ENCODE measurements around the gene TCP11L2.
"Not testable (repeated sequence)": the region's sequence is repeated elsewhere in the genome, so short reads cannot be mapped to it uniquely, and the experiment has no call there.

The TCP11L2 gene

DNA sequence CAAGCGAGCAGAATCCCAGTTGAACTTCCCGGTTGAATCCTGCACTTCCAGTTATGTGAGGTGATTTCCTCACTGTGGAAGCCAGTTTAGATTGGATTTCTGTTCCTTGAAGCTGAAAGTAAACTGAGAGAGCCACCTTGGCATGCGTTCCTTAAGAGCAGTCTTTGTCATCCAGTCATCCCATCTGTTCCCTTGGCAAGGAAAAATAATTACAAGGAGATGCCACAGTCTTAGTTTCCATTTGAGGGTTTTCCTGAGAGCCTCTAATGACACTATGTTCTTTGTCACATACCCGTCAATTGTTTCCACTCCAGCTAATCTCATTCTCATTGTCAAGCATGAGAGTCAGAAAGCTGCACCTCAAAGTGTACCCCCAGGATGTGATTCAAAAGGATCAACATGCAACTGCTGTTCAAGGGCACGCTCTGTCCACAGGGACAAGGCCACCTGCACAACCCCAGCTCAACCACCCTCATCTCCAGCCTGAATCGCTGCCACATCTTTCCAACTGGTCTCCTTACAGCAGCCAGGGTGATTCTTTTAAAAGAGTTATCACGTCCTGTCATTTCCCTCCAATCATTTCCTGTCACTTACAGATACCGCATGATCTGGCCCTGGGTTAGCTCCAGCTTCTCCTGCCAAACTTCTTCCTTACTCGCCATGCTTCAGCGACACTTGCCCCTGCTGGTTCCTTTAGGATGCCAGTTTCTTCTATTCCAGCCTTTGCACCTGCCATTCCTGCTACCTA, 18.0 kb upstream of the TCP11L2 start:
- DNase-seq (ENCODE audit: low read depth in 2 of 2), result no peak

DNA sequence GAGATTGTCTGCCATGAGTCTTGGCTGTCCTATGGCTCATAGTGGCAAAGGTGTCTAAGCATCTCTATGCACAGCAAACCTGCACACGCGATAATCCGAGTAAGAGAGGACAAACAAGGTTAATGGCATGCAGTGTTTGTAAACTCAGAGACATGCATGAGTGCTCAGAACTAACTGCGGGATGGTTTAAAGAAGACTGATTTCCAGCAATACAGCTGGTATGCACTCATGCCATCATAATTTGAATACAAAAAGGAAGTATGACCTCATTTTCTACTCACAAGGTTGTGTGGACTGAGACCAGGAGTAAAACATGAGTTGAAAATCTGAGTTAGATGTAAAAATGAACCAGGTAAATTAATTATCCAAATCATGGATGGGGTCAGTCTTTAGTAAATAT, 16.6 kb upstream of the TCP11L2 start:
- DNase-seq (ENCODE audit: low read depth in 2 of 2), result no peak

DNA sequence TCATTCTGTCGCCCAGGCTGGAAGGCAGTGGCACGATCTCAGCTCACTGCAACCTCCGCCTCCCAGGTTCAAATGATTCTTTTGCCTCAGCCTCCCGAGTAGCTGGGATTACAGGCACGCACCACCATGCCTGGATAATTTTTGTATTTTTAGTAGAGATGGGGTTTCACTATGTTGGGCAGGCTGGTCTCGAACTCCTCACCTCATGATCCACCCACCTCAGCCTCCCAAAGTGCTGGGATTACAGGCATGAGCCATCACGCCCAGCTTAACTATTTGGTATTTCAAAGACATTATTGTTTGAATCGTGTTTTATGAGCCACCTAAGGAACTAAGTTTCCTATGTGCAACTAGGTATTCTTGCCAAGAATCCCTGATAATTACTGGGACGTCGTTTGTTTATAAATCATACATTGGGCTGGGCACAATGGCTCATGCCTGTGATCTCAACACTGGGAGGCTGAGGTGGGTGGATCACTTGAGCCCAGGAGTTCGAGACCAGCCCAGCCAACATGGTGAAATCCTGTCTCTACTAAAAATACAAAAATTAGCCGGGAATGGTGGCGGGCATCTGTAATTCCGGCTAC, 15.9 kb upstream of the TCP11L2 start:
- DNase-seq (ENCODE audit: low read depth in 2 of 2), result not testable (repeated sequence)

DNA sequence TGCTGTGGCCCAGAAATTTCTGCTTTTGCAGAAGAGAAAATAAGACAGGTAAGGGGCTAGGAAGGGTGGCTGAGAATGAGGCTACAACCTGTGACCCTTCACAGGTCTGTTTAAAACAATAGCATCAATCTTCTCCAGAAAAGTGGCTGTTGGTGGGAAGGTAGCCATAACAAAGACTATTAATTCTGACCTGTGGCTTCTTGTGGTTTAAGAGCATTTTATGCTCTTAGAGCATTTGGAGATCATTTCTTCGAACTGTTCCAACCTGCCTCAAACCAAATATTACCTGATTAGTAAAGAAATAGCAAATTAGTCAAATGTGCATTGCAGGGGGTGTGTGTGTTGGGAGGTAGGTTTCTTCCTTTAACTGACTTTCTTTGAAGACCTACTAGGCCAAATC, 15.2 kb upstream of the TCP11L2 start:
- DNase-seq (ENCODE audit: low read depth in 2 of 2), result no peak

DNA sequence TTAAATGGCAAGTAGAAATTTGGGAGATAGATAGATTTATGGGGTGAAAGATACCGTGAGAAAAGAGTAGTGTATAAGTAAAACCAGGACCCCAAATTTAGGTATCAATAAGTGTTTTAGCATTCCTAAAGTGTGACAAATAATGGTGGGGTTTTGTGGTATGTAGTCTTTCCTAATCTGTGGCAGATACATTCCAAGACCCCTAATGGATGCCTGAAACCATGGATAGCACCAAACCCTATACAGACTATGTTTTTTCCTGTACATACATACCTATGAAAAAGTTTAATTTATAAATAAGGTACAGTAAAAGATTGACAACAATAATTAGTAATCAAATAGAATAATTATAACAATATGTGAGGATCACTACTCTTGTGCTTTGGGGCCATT, 14.4 kb upstream of the TCP11L2 start:
- no peak for DNase-seq (ENCODE audit: low read depth in 2 of 2)

DNA sequence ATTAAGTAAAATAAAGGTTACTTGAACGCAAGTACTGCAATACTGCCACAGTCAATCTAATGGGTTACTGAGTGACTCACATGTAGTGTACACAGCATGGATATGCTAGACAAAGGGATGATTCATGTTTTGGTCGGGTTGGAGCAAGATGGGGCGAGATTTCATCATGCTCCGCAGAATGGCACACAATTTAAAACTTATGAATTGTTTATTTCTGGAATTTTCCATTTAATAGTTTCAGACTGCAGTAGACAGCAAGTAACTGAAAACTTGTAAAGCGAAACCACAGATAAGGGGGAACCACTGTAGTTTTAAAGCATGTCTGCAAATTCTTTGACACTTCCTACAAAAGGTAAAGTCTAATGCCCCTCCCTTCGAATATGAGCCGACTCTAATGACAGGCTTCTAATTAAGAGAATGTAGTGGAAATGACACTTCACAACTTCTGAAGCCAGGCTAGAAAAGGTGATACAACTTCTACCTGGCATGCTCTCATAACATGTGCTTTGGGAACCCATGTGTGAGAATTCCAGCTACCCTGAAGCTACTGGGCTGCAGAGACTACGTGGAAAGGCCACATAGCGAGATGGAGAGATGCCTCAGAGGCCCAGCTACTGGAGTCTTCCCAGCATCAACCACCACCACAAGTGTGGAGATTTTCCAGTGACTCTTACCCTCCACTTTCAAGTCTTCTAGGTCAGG, 13.9 kb upstream of the TCP11L2 start:
- DNase-seq (ENCODE audit: low read depth in 2 of 2), result peak in 1 of 2 donors; percentile 18

DNA sequence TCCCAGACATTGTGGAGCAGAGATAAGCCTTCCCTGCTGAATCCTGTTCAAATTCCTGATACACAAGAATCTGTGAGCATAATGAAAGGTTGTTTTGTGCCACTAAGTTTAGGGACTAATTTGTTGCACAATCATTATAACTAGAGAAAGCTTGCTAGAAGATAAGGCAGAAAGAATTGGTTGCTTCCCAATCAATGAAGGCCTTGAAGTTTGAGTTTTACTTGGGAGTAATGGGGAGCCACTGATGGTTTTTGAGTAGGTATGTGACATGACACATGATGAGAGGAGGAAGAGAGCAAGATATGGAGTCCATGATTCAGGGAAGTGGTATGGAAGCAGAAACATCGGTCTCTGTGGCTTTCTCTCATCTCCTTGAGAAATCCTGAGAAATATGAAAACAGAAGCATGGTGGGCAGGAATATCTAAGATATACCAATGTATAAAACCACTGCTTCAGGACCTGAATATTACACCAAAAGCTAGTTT, 13.3 kb upstream of the TCP11L2 start:
- DNase-seq (ENCODE audit: low read depth in 2 of 2), result no peak

DNA sequence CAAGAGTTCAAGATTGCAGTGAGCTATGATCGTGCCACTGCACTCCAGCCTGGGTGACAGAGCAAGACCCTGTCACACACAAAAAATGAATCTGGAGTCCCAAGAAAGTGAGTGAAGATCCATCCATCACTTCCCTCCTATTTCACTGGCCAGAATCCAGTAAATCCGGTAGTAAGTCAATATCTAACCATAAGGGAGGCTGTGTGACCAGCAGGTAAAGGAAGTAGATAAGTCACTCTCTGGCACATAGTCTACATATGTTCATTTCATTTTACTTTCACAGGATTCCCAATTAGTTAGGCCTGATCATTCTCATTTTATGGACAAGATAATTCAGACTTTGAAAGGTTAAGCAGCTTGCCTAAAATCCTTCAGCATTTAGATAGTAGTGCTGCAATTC, 11.9 kb upstream of the TCP11L2 start:
- DNase-seq (ENCODE audit: low read depth in 2 of 2), result no peak

DNA sequence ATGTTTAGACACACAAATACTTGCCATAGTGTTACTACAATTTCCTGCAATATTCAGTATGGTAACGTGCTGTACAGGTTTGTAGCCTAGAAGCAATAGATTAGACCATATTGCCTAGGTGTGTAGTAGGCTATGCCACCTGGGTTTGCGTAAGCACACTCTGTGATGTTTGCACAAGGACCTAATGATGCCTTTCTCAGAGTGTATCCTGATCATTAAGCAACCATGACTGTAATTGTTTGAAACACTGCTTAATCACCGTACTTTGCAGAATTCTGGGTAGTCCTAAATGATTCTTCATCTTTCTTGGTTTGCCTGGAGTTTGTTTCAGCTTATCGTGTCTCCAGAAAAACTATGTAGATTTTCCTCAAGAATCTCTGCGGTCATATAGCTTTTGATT, 11.2 kb upstream of the TCP11L2 start:
- no peak for DNase-seq (ENCODE audit: low read depth in 2 of 2)

DNA sequence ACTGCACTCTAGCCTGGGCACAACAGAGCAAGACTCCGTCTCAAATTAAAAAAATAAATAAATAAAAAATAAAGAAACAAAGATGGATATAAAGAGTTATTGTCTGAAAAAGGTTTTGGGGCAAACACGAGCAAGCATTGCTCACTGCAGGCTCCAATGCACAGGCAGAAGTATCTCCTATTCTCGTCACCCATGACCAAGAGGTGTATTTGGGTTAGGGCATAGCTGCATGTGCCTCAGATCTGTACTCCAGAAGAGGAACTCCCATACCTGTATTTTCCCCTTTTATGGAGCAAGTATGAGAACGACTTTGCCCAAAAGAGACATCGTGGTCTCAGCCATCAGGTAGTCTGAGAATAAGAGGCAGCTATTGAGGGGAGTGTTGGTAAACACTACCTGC, 10.2 kb upstream of the TCP11L2 start:
- DNase-seq (ENCODE audit: low read depth in 2 of 2), result no peak

DNA sequence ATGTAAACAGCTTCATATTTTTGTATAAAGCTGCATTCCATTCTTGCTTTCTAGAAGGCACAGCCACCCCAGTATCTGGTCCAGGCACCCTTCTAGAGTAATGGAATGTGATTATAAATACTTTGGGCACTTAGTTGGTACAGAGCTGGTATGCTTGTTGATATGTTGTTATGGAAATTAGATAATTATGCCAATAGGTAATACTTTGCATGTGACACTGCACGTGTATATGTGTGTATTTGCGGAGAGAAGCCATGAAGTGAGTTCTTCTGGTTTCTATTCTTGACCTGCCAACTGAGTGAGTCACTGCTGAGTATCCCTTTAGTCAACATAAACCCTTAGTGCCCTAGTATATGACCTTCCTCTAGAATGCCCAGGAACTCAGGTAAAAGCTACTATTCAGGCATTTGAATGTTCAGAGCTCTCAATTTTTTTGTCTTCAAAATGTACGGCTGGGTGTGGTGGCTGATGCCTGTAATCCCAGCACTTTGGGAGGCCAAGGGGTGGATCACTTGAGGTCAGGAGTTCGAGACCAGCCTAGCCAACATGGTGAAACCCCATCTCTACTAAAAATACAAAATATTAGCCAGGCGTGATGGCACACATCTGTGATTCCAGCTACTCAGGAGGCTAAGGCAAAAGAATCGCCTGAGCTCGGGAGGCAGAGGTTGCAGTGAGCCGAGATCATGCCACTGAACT, 6.2 kb upstream of the TCP11L2 start:
- DNase-seq (ENCODE audit: low read depth in 2 of 2), result no peak

DNA sequence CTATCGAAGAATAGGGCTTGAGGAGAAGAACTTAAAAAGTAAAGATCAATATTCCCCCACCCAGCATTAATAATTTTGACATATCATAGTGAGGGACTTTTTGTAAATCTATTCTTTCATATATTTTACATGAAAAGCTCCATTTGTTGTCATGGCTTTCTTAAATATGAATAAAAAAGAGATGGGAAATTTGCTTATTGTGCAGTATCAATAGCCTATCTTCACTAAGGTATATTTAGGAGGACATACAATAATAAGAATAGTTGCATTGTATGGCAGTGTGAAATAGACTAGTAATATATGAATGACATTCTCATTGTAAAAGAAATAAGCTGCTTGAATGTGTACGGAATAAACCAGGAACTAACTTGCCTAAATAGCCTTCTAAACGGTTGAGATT, 5.5 kb upstream of the TCP11L2 start:
- no peak for DNase-seq (ENCODE audit: low read depth in 2 of 2)

DNA sequence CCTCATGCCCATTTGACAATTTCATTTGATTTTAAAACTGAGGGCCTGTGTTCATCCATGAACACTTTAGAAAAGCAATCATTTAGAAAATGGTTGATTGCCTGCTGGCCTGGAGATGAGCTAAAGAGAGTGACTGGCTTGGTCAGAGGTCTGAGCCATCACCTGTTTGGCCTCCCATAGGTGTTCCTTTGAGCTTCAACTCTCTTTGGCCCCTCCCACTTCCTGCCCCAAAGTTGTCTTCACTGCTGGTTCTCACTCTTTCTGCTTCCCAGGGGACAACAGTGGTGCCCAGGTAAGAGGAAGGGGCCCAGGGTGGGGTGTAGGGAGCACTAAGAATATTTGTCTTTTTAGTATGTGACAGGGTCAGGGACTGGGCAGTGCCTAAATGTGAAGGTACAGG, 4.9 kb upstream of the TCP11L2 start:
- DNase-seq (ENCODE audit: low read depth in 2 of 2), result no peak

DNA sequence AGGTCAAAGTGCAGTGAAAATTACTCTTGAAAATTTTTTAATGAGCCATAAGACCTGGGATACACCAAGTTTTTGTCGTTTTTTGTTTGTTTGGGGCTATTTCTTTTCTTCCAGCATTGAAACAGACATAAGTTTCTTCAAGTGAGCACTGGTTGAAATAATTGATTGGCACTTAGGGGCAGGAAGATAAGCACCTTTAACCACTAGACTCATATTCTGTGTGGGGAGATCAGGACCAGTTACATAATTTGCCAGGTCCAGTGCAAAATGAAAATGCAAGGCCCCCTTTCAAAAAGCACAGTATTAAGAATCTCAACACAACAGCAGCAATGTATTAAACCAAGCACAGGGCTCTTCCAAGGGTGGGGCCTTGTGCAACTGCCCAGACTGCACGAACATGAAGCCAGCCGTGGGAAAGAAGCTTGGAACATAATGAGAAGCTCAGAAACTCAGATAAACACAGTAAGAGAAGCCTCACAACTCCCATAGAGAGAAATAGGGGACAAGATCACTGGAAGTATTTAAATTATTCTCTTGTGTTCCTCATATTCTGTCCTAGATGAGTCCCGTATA, 3.2 kb upstream of the TCP11L2 start:
- no peak for DNase-seq (ENCODE audit: low read depth in 2 of 2)

DNA sequence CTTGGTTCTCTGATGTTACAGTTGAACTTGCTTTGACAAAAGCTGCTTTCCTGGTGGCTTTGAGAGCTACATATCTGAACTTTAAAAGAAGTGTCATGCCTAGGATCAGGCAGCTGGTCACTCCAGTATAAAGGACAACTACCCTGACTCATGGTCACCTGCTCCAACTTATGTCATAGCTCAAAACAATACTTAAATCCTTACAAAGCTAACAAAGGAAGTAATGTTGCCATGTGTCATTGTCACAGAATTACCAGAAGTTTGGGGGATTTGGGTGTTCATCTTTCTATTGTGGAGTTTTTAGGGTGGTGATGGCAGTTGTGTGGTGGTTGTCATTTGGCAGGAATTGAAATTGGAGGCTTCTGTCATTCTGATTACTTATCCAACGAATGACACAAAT, 1.8 kb upstream of the TCP11L2 start:
- DNase-seq (ENCODE audit: low read depth in 2 of 2), result no peak

DNA sequence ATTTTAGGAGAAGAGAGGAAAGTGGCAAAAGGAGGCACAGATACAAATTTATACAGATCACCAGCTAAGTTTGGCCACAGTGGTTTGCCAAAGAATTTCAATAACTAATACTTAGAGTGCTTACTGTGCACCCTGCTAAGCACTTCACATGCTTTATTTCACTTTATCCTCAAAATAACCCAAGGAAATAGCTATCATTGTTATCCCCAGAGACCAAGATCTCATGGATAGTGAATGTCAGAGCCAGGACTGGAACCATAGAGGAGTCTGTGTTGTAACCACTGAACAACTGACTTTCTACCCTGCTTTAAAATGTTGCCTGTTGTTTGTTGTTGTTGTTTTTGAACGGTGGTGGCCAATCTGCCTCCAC, 1.3 kb upstream of the TCP11L2 start:
- no peak for DNase-seq (ENCODE audit: low read depth in 2 of 2)

DNA sequence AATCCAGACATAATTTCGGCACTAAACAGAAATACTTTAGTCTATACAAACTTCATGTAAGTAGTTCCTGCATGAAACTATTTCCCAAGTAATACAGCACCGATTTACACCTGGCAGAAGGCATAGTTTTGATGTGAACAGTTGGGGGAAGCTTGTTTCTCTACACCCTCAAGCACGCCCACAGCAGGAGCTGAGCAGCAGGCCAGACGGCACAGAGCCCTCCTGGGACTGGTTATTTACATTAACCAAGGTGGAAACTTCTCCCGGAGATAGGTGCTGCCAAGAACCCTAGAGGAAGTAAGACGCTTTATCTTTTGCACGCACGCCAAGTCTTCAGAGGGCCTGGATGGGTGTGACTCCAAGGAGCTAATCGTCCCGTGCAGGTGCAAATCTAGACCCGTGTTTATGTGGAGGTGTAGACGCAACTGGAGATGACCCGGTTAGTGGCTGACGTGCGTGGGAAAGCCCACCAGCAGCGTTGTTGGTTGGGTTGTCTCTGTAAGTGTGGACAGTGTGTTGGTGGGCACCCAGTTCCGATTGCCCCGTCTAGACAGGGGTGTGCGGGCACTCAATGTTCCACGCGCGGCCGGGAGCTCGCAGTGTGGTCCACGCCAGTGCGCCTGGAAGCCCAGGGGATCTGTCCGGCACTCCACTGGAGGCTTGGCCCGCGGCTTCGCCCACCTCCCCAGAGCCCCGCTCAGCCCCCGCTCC, 767 bp upstream of the TCP11L2 start:
- DNase-seq (ENCODE audit: low read depth in 2 of 2), result peak; percentile 15 to 25

DNA sequence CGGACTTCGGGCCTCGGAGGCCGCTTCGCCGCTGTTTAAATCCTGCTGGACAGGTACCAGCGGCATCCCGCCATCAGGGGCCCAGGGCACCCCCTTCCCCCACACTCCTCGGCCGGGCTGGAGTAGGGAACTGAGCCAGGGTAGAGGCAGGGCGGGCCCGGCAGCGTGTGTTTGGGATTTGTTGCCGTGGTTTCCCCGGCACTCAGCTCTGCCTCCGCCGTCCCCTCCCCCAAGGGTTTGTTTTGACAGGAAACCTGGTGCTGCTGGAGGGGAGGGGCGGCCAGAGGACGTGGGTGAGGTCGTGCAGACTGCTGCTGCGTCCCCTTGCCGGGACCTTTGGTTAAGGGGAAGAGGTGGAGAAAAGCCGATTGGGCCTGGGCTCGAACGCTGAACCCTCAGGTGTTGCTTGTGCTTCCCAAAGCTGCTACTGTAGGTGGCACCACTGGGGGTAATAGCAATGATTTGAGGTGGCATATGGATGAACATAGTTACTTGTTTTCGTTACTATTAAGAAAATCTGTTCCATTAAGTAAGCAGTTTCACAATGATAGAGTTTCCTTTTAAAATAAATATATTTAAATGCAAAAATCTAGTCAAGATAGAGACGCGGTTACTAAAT, 778 bp downstream of the TCP11L2 start:
- DNase-seq (ENCODE audit: low read depth in 2 of 2), result peak; percentile 52 to 69

DNA sequence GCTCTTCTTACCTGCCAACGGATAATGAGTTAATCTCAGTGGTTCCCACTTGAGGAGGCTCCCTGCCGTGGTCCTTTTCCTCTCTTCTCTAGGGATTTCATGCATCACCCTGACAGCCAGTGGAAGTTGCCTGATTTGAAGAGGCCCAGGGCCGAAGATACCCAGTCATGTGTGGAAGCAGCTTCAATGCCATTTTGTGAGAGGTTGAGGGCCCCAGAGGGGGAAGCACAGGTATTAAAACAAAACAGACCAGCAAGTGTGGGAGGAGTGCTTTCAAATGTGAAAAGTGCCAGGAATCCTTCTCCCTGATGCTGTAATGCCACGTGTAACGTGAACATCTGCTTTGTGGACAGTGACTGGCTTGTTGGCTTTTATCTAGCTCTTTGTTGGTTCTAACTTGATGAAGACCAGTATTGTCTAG, 1.5 kb downstream of the TCP11L2 start:
- no peak for DNase-seq (ENCODE audit: low read depth in 2 of 2)

DNA sequence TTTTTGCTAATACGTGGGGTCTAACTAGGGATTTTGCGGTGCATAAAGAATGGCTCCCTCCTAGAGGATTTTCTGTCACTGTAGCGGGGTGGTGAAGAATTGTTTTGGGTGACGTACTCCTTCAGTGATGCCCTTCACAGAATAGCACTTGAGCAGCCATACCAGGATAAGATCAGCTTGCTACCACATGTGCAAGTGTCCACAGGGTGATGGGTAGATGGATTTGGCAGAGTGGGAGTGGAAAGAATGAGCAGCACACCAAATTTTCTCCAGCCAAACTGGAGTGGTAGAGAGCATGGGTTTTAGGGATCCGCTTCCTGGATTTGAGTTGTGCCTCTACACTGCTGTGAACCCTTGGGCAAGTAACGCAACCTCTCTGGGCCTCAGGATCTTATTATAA, 2.3 kb downstream of the TCP11L2 start:
- no peak for DNase-seq (ENCODE audit: low read depth in 2 of 2)

DNA sequence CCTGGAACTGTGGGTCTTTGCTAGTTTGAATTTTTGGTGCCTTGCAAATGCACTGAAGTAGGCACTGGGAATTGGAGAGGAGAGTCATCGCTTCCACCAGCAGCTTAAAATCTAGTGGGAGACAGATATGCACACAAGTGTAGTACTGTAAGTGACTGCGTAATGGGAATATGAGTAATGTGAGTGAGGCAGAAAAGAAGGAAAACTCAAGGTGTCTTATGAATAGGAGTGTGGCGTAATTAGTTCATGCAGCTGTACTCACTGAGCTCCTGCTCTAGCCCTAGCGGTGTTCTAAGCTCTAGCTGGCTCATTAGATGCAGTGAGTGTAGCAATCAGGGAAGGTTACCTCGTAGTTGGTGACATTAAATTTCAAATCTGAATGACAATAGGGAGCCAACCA, 2.8 kb downstream of the TCP11L2 start:
- DNase-seq (ENCODE audit: low read depth in 2 of 2), result no peak

All from activated CD4-positive, alpha-beta T cell treated with anti-CD3 and anti-CD28 coated beads for 24 hours (primary cell).